Keratinocyte (primary cell): ENCODE measurements around the gene GSN. TPM values are rescaled to one million over a fixed set of nuclear protein-coding genes. Genes with fewer than 3 reads are reported as not detected.

ENCODE experiments used
- DNase-seq: peaks from one replicate; pipeline ENCODE4 v3.0.0-alpha.2; 2011; ENCODE audit warnings: low read depth, missing footprints, low spot score
- FAIRE-seq: peaks from 2 replicates; lab custom pipeline; 2011; peaks lifted over from hg19 to GRCh38; lab: Jason Lieb, UNC
- H2AFZ ChIP-seq: 2 replicates; pipeline ENCODE4 v1.6.0; 2012; ENCODE audit warnings: low read length, control low read depth, inconsistent platforms; ENCODE audit not compliant: control insufficient read depth
- H3K27ac ChIP-seq: 2 replicates; pipeline ENCODE4 v1.5.1; 2011; ENCODE audit warnings: low read length; ENCODE audit not compliant: control insufficient read depth, insufficient read depth
- H3K27me3 ChIP-seq: 3 replicates; pipeline ENCODE4 v1.6.0; 2011; ENCODE audit warnings: low read length; ENCODE audit not compliant: control insufficient read depth, insufficient read depth; ENCODE audit errors: extremely low read depth
- H3K36me3 ChIP-seq, 2 experiments: 2 replicates in 1 of 2; 3 replicates in 1 of 2; pipeline ENCODE4 v1.5.1; 2011; ENCODE audit warnings: low read length in 2 of 2, mild to moderate bottlenecking in 1 of 2; ENCODE audit not compliant: control insufficient read depth in 2 of 2, insufficient read depth in 2 of 2; ENCODE audit errors: extremely low read depth in 1 of 2
- H3K4me1 ChIP-seq: 3 replicates; pipeline ENCODE4 v1.5.1; 2011; ENCODE audit warnings: low read length; ENCODE audit not compliant: control insufficient read depth, insufficient read depth; ENCODE audit errors: extremely low read depth
- H3K4me2 ChIP-seq: 3 replicates; pipeline ENCODE4 v1.6.0; 2011; ENCODE audit warnings: low read depth, low read length; ENCODE audit not compliant: control insufficient read depth, insufficient read depth; ENCODE audit errors: extremely low read depth
- H3K4me3 ChIP-seq, 3 experiments: fragments of 200-600 bp in 1 of 3; sonication (generic) in 1 of 3; 2 replicates in 2 of 3; 3 replicates in 1 of 3; pipeline ENCODE4 v1.5.1; 2011 to 2016; ENCODE audit warnings: low read length in 3 of 3, mild to moderate bottlenecking in 3 of 3, control low read depth in 2 of 3, inconsistent platforms in 1 of 3, low read depth in 1 of 3, mixed read lengths in 1 of 3, mixed run types in 1 of 3, moderate library complexity in 1 of 3; ENCODE audit not compliant: control insufficient read depth in 2 of 3, insufficient read depth in 2 of 3; ENCODE audit errors: extremely low read depth in 1 of 3
- H3K79me2 ChIP-seq: 2 replicates; pipeline ENCODE4 v1.6.0; 2012; ENCODE audit warnings: low read length; ENCODE audit not compliant: control insufficient read depth, insufficient read depth
- H3K9ac ChIP-seq: 3 replicates; pipeline ENCODE4 v1.6.0; 2011; ENCODE audit warnings: low read length; ENCODE audit not compliant: control insufficient read depth, insufficient read depth; ENCODE audit errors: extremely low read depth
- H3K9me1 ChIP-seq: 3 replicates; pipeline ENCODE4 v1.6.0; 2011; ENCODE audit warnings: low read length; ENCODE audit not compliant: control insufficient read depth, insufficient read depth; ENCODE audit errors: extremely low read depth
- H3K9me3 ChIP-seq: 2 replicates; pipeline ENCODE4 v1.5.1; 2012; ENCODE audit warnings: low read depth, low read length; ENCODE audit not compliant: control insufficient read depth
- H4K20me1 ChIP-seq: 3 replicates; pipeline ENCODE4 v1.6.0; 2011; ENCODE audit warnings: low read length; ENCODE audit not compliant: control insufficient read depth, insufficient read depth; ENCODE audit errors: extremely low read depth
- EZH2 ChIP-seq: IDR thresholded peaks from one replicate; pipeline ENCODE4 v1.6.1; 2012; ENCODE audit warnings: inconsistent platforms, mild to moderate bottlenecking, low read length, moderate library complexity
- dilution Hi-C: fragments of 300-500 bp; cut with MboI; formaldehyde crosslinking; loops from one replicate; pipeline ENCODE4 v1.7.0; 2020; ENCODE audit warnings: low sequenced_read_pairs; ENCODE audit not compliant: extremely low pct_ligation_motif_present
- polyA plus RNA-seq, 5 experiments: library from polyadenylated mRNA; depleted of rRNA in 3 of 5; stranded (reverse) in 3 of 5; stranded (forward) in 1 of 5; unstranded in 1 of 5; fragments of >200 nt; gene quantifications; 1 replicate in 1 of 5; 2 replicates in 3 of 5; 3 replicates in 1 of 5; pipeline versions ENCODE4 v1.2.1 to v1.2.3, GENCODE V29; 2011 to 2012; ENCODE audit warnings: missing spikeins in 2 of 5, low read depth in 1 of 5, low replicate concordance in 1 of 5
- TF ChIP-seq, protein P1 (sequence below), 3 experiments: IDR thresholded peaks in 1 of 3; conservative IDR thresholded peaks in 1 of 3; optimal IDR thresholded peaks in 1 of 3; 2 replicates in 2 of 3; 3 replicates in 1 of 3; pipeline versions ENCODE3 to v1.5.1; 2011; ENCODE audit warnings: low read length in 3 of 3, mild to moderate bottlenecking in 3 of 3, moderate library complexity in 2 of 3, control low read depth in 1 of 3, inconsistent platforms in 1 of 3; ENCODE audit not compliant: insufficient read depth in 2 of 3; ENCODE audit errors: extremely low read depth in 1 of 3

The GSN gene
- polyA plus RNA-seq, 1 donor (not counting 4 experiments of a cell fraction or from before 2014, with no cell fraction given), result 166 TPM

DNA sequence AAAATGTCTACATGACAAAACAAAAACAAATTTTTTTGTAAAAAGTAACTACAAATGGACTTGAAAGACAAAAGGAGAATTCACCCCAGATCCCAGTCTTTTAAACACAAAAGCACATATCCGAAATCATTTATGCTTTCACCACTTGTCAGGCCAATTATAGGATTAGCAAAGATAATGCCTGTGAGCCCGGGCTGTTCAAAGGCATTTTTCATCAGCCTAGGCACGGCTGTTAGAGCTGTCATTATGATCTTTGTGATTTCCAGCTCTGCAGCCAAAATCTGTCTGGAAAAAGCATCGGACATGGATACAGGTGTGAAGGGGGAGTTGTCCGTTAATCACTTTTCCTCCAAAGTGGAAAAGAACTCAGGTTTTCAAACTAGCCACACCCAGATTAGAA is 42.7 kb upstream of the GSN start:
- Histone ChIP-seq H3K9me1 (no peaks in the 10 kb centered on the region), H3K4me1 (peaks cover 8% of the 10 kb centered on the region), H3K27me3 (no peaks in the 10 kb centered on the region), H2AFZ (no peak overlapping the region), H3K27ac (no peak overlapping the region), H3K4me2 (no peak overlapping the region), H4K20me1 (no peaks in the 10 kb centered on the region), H3K79me2 (no peaks in the 10 kb centered on the region), H3K9me3 (no peaks in the 10 kb centered on the region), H3K36me3 (no peaks in the 10 kb centered on the region), H3K4me3 (no peak overlapping the region), H3K9ac (no peak overlapping the region)
- DNase-seq (no peak), FAIRE-seq (no peak)
- dilution Hi-C loops, result no loop called here
- TF ChIP-seq, protein P1, sequence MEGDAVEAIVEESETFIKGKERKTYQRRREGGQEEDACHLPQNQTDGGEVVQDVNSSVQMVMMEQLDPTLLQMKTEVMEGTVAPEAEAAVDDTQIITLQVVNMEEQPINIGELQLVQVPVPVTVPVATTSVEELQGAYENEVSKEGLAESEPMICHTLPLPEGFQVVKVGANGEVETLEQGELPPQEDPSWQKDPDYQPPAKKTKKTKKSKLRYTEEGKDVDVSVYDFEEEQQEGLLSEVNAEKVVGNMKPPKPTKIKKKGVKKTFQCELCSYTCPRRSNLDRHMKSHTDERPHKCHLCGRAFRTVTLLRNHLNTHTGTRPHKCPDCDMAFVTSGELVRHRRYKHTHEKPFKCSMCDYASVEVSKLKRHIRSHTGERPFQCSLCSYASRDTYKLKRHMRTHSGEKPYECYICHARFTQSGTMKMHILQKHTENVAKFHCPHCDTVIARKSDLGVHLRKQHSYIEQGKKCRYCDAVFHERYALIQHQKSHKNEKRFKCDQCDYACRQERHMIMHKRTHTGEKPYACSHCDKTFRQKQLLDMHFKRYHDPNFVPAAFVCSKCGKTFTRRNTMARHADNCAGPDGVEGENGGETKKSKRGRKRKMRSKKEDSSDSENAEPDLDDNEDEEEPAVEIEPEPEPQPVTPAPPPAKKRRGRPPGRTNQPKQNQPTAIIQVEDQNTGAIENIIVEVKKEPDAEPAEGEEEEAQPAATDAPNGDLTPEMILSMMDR (optimal IDR thresholded peaks at IDR 0.05 in 1 of 3, IDR thresholded peaks at IDR 0.05 in 1 of 3, conservative IDR thresholded peaks at IDR 0.05 in 1 of 3; ENCODE audit: extremely low read depth in 1 of 3, insufficient read depth in 2 of 3, low read length in 3 of 3), result no peak
- TF ChIP-seq EZH2, result no peak

DNA sequence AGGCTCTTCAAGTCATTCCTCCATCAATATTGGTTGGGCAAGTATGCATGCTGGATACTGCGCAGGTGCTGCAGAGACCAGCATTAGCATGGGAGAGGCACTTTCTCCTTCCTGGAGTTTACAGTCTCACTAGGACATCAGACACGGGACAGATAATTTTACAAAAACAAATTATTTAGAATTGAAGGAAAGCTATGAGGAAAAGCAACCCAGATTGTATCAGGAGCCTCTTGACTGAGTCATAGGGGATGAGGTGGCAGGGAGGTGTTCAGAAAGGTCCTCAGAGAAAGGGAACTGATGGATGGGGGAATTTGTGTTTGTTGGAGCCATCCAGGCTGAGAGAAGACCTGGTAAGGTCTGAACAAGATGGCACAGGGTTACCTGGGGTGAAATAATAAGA is 41.8 kb upstream of the GSN start:
- TF ChIP-seq, protein P1 (optimal IDR thresholded peaks at IDR 0.05 in 1 of 3, IDR thresholded peaks at IDR 0.05 in 1 of 3, conservative IDR thresholded peaks at IDR 0.05 in 1 of 3; ENCODE audit: extremely low read depth in 1 of 3, insufficient read depth in 2 of 3, low read length in 3 of 3), result no peak
- TF ChIP-seq EZH2, result no peak
- Histone ChIP-seq H3K9ac (no peak overlapping the region), H3K79me2 (no peaks in the 10 kb centered on the region), H3K4me2 (no peak overlapping the region), H4K20me1 (no peaks in the 10 kb centered on the region), H3K27me3 (no peaks in the 10 kb centered on the region), H2AFZ (no peak overlapping the region), H3K9me1 (no peaks in the 10 kb centered on the region), H3K4me1 (peaks cover 8% of the 10 kb centered on the region), H3K36me3 (no peaks in the 10 kb centered on the region), H3K4me3 (no peak overlapping the region), H3K9me3 (no peaks in the 10 kb centered on the region), H3K27ac (no peak overlapping the region)
- FAIRE-seq (peak; percentile 67), DNase-seq (no peak)
- dilution Hi-C loops, result no loop called here
